Inflammatory macrophage treated with lipopolysaccharide for 1 hour (primary cell): Measurements from ENCODE around the gene VPS4A.
"Not testable (repeated sequence)": the region's sequence is repeated elsewhere in the genome, so short reads cannot be mapped to it uniquely, and the experiment has no call there.

Experiments used
- DNase-seq, 2 donors: peaks; one replicate each; pipeline ENCODE4 v3.0.0-alpha.2; 2020 to 2022

VPS4A gene

GRCh38 chr16:69328854-69329316 is 17.7 kb downstream of the VPS4A start:
- no peak for DNase-seq

DNA sequence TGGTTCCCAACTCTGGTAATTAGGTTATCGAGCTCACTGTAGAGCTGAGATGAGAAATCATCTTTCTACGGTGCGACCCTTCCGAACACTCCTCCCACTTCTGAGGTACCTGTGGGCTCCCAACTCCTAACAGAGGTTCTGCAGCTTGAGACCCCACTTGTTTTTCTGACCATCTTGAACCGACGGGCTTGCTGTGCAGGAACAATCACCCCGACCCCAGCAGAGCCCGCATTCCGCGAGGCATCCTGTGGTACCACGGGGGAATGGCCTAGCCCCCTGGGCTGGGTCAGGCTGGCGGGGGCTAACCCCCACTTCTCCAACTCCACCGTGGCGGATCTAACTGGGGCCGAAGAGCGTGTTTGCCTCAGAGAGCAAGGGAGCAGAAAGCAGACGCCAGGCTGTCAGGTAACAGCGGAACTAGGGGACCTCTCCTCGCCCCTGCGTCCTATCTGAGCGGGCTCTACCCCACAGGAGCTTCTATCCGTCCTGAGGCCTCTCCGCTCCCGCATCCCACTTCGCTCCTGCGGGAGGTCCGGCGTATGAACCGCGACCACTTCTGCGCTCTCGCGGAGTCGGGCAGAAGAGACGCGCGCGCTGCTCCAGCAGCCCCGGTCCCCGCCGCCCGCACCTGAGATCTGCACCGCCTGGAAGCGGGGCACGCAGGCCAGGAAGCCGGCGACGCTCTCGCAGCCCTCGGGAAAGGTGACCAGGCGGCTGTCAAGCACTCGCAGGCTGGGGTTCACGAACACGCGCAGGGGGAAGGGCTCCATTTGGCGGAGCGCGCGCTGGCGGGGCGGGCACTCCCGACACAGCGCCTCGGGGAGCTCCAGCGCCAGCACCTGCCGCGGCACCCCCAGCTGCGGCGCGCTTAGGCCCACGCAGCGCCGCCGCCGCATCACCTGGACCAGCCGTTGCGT is 18.5 kb downstream of the VPS4A start:
- DNase-seq, result no peak

GRCh38 chr16:69330286-69331109 is 19.3 kb downstream of the VPS4A start, which contains the start of gene PDF:
TSS of gene PDF (minus strand) at chr16:69330588. CDS start at chr16:69330570, 18 bp downstream.
- DNase-seq, result peak; percentile 90

- no peak for DNase-seq
These were observed 23.5 kb downstream of the VPS4A start for GRCh38 chr16:69334696-69335095.

DNA sequence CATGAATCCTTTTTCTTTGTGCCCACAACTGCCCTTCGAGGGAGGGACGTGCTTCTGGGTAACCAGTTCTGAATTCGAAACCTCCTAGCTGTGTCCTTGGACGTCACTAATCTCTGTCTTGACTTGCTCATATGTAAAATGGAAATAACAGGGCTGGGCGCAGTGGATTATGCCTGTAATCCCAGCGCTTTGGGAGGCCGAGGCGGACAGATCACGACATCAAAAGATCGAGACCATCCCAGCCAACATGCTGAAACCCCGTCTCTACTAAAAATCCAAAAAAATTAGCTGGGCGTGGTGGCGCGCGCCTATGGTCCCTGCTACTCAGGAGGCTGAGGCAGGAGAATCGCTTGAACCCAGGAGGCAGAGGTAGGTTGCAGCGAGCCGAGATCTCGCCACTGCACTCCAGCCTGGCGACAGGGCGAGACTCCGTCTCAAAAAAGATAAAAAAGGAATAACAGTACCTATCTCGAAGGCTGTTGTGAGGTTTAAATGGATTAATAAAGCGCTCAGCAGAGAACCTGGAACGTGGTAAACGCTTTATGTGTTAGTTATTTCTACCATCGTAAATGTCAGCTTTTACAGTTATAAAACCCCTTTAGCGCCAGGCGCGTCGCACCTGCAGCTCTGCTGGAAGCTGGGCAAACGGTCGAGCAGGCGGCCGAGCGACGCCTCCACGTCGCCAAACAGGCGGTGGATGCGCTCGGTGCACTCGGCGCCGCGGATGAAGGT is 27.6 kb downstream of the VPS4A start:
- no peak for DNase-seq

DNA sequence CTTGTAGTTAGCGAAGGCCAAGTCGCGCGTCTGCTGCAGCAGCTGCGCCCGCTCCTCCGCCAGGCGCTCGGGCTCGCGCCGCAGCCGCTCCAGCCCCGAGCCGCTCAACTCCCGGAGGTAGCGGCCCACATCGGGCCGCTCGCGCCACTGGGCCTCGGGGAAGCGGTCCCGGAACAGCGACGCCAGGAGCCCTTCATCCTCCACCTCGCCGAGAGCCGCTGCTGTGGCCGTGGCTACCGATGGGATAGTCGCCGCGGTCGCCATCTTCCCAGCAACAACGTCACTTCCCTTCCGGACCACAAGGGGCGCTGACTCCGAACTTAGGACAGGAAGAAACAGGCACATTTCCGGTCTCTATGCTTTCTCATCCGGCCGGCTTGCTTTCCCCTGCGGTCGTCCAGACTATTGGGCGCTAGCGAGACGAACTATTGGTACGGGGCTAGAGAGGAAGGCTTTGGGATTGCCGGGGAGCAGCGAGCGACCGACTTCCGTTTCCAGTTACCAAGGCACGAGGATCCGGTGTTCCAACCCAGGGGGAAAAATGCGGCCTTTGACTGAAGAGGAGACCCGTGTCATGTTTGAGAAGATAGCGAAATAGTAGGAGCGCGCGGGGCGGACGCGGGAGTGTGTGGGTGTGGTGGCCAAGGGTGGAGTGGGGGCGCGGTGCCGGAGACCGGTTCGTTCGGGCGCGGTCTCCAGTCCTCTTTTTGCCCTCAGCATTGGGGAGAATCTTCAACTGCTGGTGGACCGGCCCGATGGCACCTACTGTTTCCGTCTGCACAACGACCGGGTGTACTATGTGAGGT is 28.3 kb downstream of the VPS4A start, which contains the start of the genes COG8 and NIP7:
Gene COG8, minus strand, starts transcription at position 276 of the 806 bp plus-strand sequence. Its CDS starts 12 bp downstream, at position 264.
Gene NIP7, plus strand, starts transcription at position 484 of the 806 bp plus-strand sequence. Its CDS starts 58 bp downstream, at position 542.
- DNase-seq, result peak; percentile 98

DNA sequence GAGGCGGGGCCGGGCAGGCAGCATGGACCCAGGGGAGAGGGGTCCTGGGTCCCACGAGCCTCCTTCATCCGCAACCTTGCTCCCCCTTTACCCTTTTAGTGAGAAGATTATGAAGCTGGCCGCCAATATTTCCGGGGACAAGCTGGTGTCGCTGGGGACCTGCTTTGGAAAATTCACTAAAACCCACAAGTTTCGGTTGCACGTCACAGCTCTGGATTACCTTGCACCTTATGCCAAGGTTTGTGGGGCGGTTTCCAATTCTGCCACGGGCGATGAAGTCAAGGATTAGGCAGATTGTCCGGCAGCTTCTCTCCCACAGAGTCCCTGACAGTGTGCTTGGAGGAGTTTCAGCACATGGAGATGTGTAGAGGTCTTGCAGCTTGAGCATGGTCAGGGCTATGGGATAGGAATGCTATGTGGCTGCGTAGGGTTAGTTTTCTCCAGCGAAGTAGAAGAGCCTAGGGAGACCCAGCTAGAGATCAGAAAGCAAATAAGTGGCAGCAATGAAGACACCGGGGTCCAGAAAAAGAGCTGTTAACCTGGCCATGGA is 29.0 kb downstream of the VPS4A start:
- no peak for DNase-seq

- no peak for DNase-seq
These were observed 33.0 kb downstream of the VPS4A start for GRCh38 chr16:69344171-69344570.

- DNase-seq, result peak; percentile 67 to 81
These were observed 34.8 kb downstream of the VPS4A start for GRCh38 chr16:69345923-69346322.

DNA sequence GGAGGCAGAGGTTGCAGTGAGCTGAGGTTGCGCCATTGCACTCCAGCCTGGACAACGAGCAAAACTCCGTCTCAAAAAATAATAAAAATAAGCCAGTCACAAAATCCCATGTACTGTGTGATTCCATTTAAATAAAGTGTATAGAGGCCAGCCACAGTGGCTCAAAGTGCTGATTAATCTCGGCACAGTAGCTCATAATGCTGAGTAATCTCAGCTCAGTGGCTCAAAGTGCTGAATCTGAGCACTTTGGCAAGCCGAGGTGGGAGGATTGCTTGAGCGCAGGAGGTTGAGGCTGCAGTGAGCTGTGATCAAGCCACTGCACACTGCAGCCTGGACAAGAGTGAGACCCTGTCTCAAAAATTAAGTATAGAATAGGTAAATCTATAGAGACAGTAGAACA is 35.5 kb downstream of the VPS4A start:
- DNase-seq, result no peak

GRCh38 chr16:69348222-69348621 is 37.1 kb downstream of the VPS4A start:
- DNase-seq, result no peak

DNA sequence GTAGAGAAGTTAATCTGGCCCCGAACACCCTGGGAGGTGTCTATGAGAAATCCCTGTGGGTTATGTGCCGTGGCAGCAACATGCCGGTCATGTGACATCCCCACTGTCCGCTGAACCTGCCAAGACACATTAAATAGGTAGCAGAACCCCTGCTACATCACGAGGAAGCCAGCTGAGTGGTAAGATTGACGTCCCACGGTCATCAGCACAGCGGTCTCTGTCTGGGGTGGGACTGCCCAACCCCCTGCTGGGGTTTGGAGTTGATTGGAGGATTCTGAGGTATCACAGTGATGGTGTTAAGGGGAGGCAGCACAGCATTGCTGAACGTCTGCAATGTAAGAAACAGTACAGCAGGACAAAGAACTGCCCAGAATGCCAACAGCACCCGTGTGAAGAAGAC is 38.4 kb downstream of the VPS4A start:
- DNase-seq, result no peak

- DNase-seq, result no peak
These were observed 39.5 kb downstream of the VPS4A start for GRCh38 chr16:69350536-69351133.

GRCh38 chr16:69351309-69352027 is 40.3 kb downstream of the VPS4A start, which contains the start of gene TMED6:
TSS of gene TMED6 (minus strand) at chr16:69351786. CDS start at chr16:69351753, 33 bp downstream.
- DNase-seq, result no peak

DNA sequence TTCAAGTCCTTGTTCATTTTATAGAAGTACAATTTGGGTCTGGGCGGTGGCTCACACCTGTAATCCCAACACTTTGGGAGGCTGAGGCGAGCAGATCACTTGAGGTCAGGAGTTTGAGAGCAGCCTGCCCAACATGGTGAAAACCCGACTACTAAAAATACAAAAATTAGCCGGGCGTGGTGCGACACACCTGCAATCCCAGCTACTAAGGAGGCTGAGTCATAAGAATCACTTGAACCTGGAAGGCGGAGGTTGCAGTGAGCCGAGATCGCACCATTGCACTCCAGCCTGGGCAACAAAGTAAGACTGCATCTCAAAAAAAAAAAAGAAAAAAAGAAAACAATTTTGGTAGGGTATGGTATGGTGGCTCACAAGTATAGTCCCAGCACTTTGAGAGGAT is 48.9 kb downstream of the VPS4A start:
- not testable (repeated sequence) for DNase-seq

GRCh38 chr16:69363281-69363717 is 52.1 kb downstream of the VPS4A start:
- no peak for DNase-seq

DNA sequence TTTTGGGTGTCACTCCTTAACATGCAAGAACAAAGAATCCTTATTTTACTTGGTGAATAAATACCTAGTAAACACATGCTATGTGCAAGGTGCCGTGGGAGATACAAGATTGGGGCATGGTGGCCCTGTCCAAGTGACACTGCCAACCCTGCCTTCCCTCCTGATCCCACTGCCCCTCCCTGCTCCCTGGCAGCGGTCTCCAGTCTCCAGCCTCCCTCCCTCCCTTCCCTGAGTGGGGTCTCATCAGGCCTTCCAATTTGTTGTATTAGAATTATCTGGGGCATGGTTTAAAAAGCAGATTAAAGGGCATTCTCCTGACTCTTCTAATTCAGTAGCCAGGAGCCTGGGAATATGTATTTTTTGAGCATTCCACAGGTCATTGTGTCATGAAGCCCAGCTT is 52.9 kb downstream of the VPS4A start:
- no peak for DNase-seq

DNA sequence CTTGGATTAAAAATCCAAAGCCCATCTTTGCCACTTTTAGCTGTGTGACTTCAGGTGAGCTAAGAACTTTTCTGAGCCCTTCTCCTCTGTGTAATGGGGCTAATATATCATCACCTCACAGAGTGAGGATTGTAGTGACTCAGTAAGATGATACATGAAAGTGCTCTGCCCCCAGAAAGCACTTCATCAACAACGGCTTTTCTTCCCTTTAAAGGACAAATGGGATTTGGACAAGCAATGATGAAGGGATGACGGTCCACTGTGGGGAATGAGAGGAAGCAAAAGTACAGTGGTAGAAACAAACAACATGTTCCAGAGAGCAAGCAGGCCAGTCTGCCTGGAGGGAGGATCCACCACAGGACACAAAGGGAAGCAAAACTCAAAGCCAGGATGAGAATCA is 54.8 kb downstream of the VPS4A start:
- no peak for DNase-seq

- DNase-seq, result no peak
These were observed 55.3 kb downstream of the VPS4A start for GRCh38 chr16:69366431-69366830.

GRCh38 chr16:69367980-69368379 is 56.8 kb downstream of the VPS4A start:
- no peak for DNase-seq
